Spleen (tissue), 11 donors: ENCODE measurements around the gene SLFNL1. TPM values are rescaled to one million over a fixed set of nuclear protein-coding genes. Genes with fewer than 3 reads are reported as not detected.

ENCODE experiments used
- DNase-seq: peaks from one replicate; pipeline ENCODE4 v3.0.0-alpha.2; 2020
- H3K27ac ChIP-seq, 8 donors: fragments of 200-600 bp; sonication (generic) in 7 of 8; 1 replicate in 4 of 8; 2 replicates in 4 of 8; pipeline versions ENCODE4 v1.5.0 to v1.8.0; 2016 to 2021; ENCODE audit warnings: inconsistent platforms in 4 of 8, mild to moderate bottlenecking in 4 of 8, moderate library complexity in 1 of 8
- H3K27me3 ChIP-seq, 7 donors: fragments of 200-600 bp; sonication (generic) in 6 of 7; replicated peaks in 1 of 7; 1 replicate in 4 of 7; 2 replicates in 3 of 7; pipeline versions ENCODE4 v1.5.0 to v1.8.0; 2016 to 2021; ENCODE audit warnings: inconsistent platforms in 3 of 7, mild to moderate bottlenecking in 1 of 7
- H3K36me3 ChIP-seq, 6 donors: fragments of 200-600 bp; sonication (generic) in 5 of 6; 1 replicate in 4 of 6; 2 replicates in 2 of 6; pipeline versions ENCODE4 v1.5.0 to v1.8.0; 2016 to 2021; ENCODE audit warnings: inconsistent platforms in 2 of 6
- H3K4me1 ChIP-seq, 6 donors: fragments of 200-600 bp; sonication (generic) in 5 of 6; 1 replicate in 3 of 6; 2 replicates in 3 of 6; pipeline versions ENCODE4 v1.5.0 to v1.8.0; 2016 to 2021; ENCODE audit warnings: inconsistent platforms in 3 of 6
- H3K4me3 ChIP-seq, 8 donors: fragments of 200-600 bp; sonication (generic) in 7 of 8; 1 replicate in 4 of 8; 2 replicates in 4 of 8; pipeline versions ENCODE4 v1.5.0 to v1.8.0; 2016 to 2021; ENCODE audit warnings: inconsistent platforms in 4 of 8, mild to moderate bottlenecking in 4 of 8, moderate library complexity in 2 of 8
- H3K9me3 ChIP-seq, 8 donors: fragments of 200-600 bp; sonication (generic) in 7 of 8; 1 replicate in 4 of 8; 2 replicates in 4 of 8; pipeline versions ENCODE4 v1.5.0 to v1.8.0; 2016 to 2021; ENCODE audit warnings: inconsistent platforms in 4 of 8
- CTCF ChIP-seq, 11 experiments: fragments of 200-600 bp in 7 of 11; fragments of 450-650 bp in 4 of 11; sonication (generic) in 4 of 11; IDR thresholded peaks in 8 of 11; conservative IDR thresholded peaks in 3 of 11; 1 replicate in 7 of 11; 2 replicates in 4 of 11; pipeline versions ENCODE4 v1.4.0 to v1.8.0; 2016 to 2021; ENCODE audit warnings: antibody characterized with exemption in 11 of 11, inconsistent platforms in 4 of 11, mild to moderate bottlenecking in 1 of 11
- POLR2A ChIP-seq, 3 donors: fragments of 450-650 bp; IDR thresholded peaks; one replicate each; pipeline ENCODE4 v1.5.1; 2017; ENCODE audit warnings: antibody characterized with exemption in 3 of 3, mild to moderate bottlenecking in 1 of 3
- POLR2AphosphoS5 ChIP-seq, 3 donors: sonication (generic); formaldehyde crosslinking; IDR thresholded peaks; one replicate each; pipeline ENCODE4 v1.5.1; 2017; ENCODE audit warnings: antibody characterized with exemption in 3 of 3
- WGBS, 5 donors: extraction: QIAGEN DNeasy Blood & Tissue Kit in 3 of 5; methylation state at CpG; one replicate each; pipeline versions ENCODE4 v1.1.5 to v1.1.7; 2013 to 2018; 5-methylcytosine and 5-hydroxymethylcytosine counted together
- intact Hi-C: fragments of 100-400 bp; cut with DNase I; formaldehyde crosslinking; loops from one replicate; pipeline ENCODE4 v1.15.0; 2023; ENCODE audit warnings: low total_unique reads
- polyA plus RNA-seq, 3 donors: library from polyadenylated mRNA; stranded (reverse); fragments of 200-250 nt; gene quantifications; one replicate each; pipeline ENCODE4 v1.2.1, GENCODE V29; 2013
- total RNA-seq, 7 donors: library from RNA; depleted of rRNA in 3 of 7; stranded (reverse); fragments of >200 nt in 3 of 7; fragmentation: NEBNext Ultra II Directional in 4 of 7; extraction: Animal tissue kit (Norgen Biotek cat#: 25700) in 4 of 7; gene quantifications; one replicate each; pipeline versions ENCODE4 v1.1.0 to v1.2.1, GENCODE V29; 2016 to 2021
- donor health status: healthy with polysubstance abuse.
- donor health status: DM: no; HTN: no; CAD: no; lungs with moderate emphysema.
- donor health status: DM: no; HTN: no; CAD: no.
- donor health status: Bipolar disorder and iron deficiency.
- donor health status: healthy.
- donor health status: DM: no; HTN: no; CAD: no.
- donor health status: DM: yes; HTN: yes; CAD: no.

Gene SLFNL1
- total and polyA plus RNA-seq, 10 donors, result 0.21 to 1.7 (median 0.59) TPM

GRCh38 chr1:40980453-40981121 is 40.9 kb downstream of the SLFNL1 start:
- H3K4me3 ChIP-seq, result peak overlapping the region; percentile 44 to 97 (median 82)
- intact Hi-C loops, result no loop called here
- H3K9me3 ChIP-seq, result no peaks in the 10 kb centered on the region
- H3K27me3 ChIP-seq, result no peaks in the 10 kb centered on the region
- H3K36me3 ChIP-seq, result peaks cover 0 to 25% (median 13%) of the 10 kb centered on the region in 6 donors
- TF ChIP-seq POLR2AphosphoS5 (IDR thresholded peaks at IDR 0.05) (no peak), CTCF (IDR thresholded peaks at IDR 0.05 in 8 of 11, conservative IDR thresholded peaks at IDR 0.05 in 3 of 11) (no peak), POLR2A (IDR thresholded peaks at IDR 0.05) (no peak)
- peaks cover 5 to 30% (median 21%) of the 10 kb centered on the region in 6 donors for H3K4me1 ChIP-seq
- H3K27ac ChIP-seq, result peak overlapping the region; percentile 76 to 98 (median 93)
- 24 to 35% (median 27%) methylated on average over 21 to 27 of the region's 27 CpGs for WGBS, 5 donors
- DNase-seq, result no peak

GRCh38 chr1:40980068-40980452 is 41.5 kb downstream of the SLFNL1 start:
- Histone ChIP-seq H3K4me3 (peak overlapping the region; percentile 44 to 97 (median 82)), H3K9me3 (no peaks in the 10 kb centered on the region), H3K27ac (peak overlapping the region; percentile 76 to 98 (median 93)), H3K36me3 (peaks cover 0 to 20% (median 10%) of the 10 kb centered on the region in 6 donors), H3K4me1 (peaks cover 5 to 30% (median 21%) of the 10 kb centered on the region in 6 donors), H3K27me3 (no peaks in the 10 kb centered on the region)
- TF ChIP-seq POLR2A (IDR thresholded peaks at IDR 0.05) (peak in 1 of 3 donors; percentile 24), POLR2AphosphoS5 (IDR thresholded peaks at IDR 0.05) (no peak)
- 0 to 1% (median 0%) methylated on average over 4 to 50 of the region's 50 CpGs for WGBS, 5 donors
- intact Hi-C loops, result no loop called here
- no peak for DNase-seq

- intact Hi-C loops, result no loop called here
- Histone ChIP-seq H3K9me3 (no peaks in the 10 kb centered on the region), H3K4me1 (peaks cover 5 to 30% (median 21%) of the 10 kb centered on the region in 6 donors), H3K27ac (peak within 1 kb of the TSS; percentile 76 to 98 (median 93)), H3K4me3 (peak within 1 kb of the TSS; percentile 44 to 97 (median 82)), H3K27me3 (no peaks in the 10 kb centered on the region), H3K36me3 (peaks cover 0 to 14% (median 7%) of the 10 kb centered on the region in 6 donors)
- WGBS, 5 donors, result 0 to 1% (median 1%) methylated on average over 33 to 96 of the region's 96 CpGs
- DNase-seq, result peak; percentile 98
- peak in 1 of 3 donors; percentile 57 for TF ChIP-seq POLR2A (IDR thresholded peaks at IDR 0.05)
- peak in 2 of 11 experiments; percentile 14 to 23 for TF ChIP-seq CTCF (IDR thresholded peaks at IDR 0.05 in 8 of 11, conservative IDR thresholded peaks at IDR 0.05 in 3 of 11)
- peak; percentile 79 to 92 (median 89) for TF ChIP-seq POLR2AphosphoS5 (IDR thresholded peaks at IDR 0.05)
These were observed 42.1 kb downstream of the SLFNL1 start, which contains the start of gene CTPS1 for GRCh38 chr1:40979241-40980067. CTPS1 (plus strand) TSS chr1:40979696; CDS start chr1:40983291, 3,595 bp downstream.

GRCh38 chr1:40978886-40979240 is 42.7 kb downstream of the SLFNL1 start:
- TF ChIP-seq POLR2A (IDR thresholded peaks at IDR 0.05), result no peak
- TF ChIP-seq CTCF (IDR thresholded peaks at IDR 0.05 in 8 of 11, conservative IDR thresholded peaks at IDR 0.05 in 3 of 11), result no peak
- no peak for TF ChIP-seq POLR2AphosphoS5 (IDR thresholded peaks at IDR 0.05)
- 38 to 53% (median 42%) methylated on average over 15 to 17 of the region's 17 CpGs for WGBS, 5 donors
- no peak for DNase-seq
- Histone ChIP-seq H3K9me3 (no peaks in the 10 kb centered on the region), H3K27ac (peak overlapping the region; percentile 76 to 98 (median 93)), H3K4me1 (peaks cover 5 to 30% (median 21%) of the 10 kb centered on the region in 6 donors), H3K36me3 (peaks cover 0 to 8% (median 4%) of the 10 kb centered on the region in 6 donors), H3K4me3 (peak overlapping the region; percentile 44 to 97 (median 82)), H3K27me3 (no peaks in the 10 kb centered on the region)
- intact Hi-C loops, result no loop called here
